ENCODE data around the gene COG4.
A peak's percentile ranks its signal among the peaks of the same experiment; 100 is the strongest.

COG4 gene

GRCh38 chr16:70475054-70475871 is 48.1 kb downstream of the COG4 start:
- no peak overlapping the region for H3K4me3 ChIP-seq (ENCODE audit: low read depth, low read length)
- DNase-seq (ENCODE audit: low read depth), result no peak
- no peak for TF ChIP-seq CTCF (IDR thresholded peaks at IDR 0.05; ENCODE audit: control insufficient read depth, extremely low read depth, insufficient read depth)

GRCh38 chr16:70474320-70475053 is 48.9 kb downstream of the COG4 start:
- no peak overlapping the region for H3K4me3 ChIP-seq (ENCODE audit: low read depth, low read length)
- no peak for TF ChIP-seq CTCF (IDR thresholded peaks at IDR 0.05; ENCODE audit: control insufficient read depth, extremely low read depth, insufficient read depth)
- no peak for DNase-seq (ENCODE audit: low read depth)

GRCh38 chr16:70473446-70474319 is 49.7 kb downstream of the COG4 start:
- TF ChIP-seq CTCF (IDR thresholded peaks at IDR 0.05; ENCODE audit: control insufficient read depth, extremely low read depth, insufficient read depth), result 0 out of 2 replicates have a peak, but pooled peaks have one; percentile 10
- no peak overlapping the region for H3K4me3 ChIP-seq (ENCODE audit: low read depth, low read length)
- DNase-seq (ENCODE audit: low read depth), result no peak

- no peak for TF ChIP-seq CTCF (IDR thresholded peaks at IDR 0.05; ENCODE audit: control insufficient read depth, extremely low read depth, insufficient read depth)
- no peak overlapping the region for H3K4me3 ChIP-seq (ENCODE audit: low read depth, low read length)
- DNase-seq (ENCODE audit: low read depth), result no peak
Measured at GRCh38 chr16:70472786-70473433, 50.4 kb downstream of the COG4 start.

GRCh38 chr16:70470927-70471341 is 52.4 kb downstream of the COG4 start:
- no peak overlapping the region for H3K4me3 ChIP-seq (ENCODE audit: low read depth, low read length)
- DNase-seq (ENCODE audit: low read depth), result no peak
- peak; percentile 70 for TF ChIP-seq CTCF (IDR thresholded peaks at IDR 0.05; ENCODE audit: control insufficient read depth, extremely low read depth, insufficient read depth)

Data from LNCaP clone FGC (cell line).